NCI-H1048 (cell line): ENCODE data around the gene ADAM21.
"Not testable (repeated sequence)": the region's sequence is repeated elsewhere in the genome, so short reads cannot be mapped to it uniquely, and the experiment has no call there.

Experiments
- DNase-seq: peaks from one replicate; lab custom pipeline; 2025; lab: John Stamatoyannopoulos, UW

Gene ADAM21

GRCh38 chr14:70477356-70478105 lies 25.6 kb downstream of the ADAM21 start:
- not testable (repeated sequence) for DNase-seq

- no peak for DNase-seq
These were observed 37.7 kb downstream of the ADAM21 start for GRCh38 chr14:70489579-70490200.

GRCh38 chr14:70498191-70498590 lies 46.2 kb downstream of the ADAM21 start:
- no peak for DNase-seq
